ENCODE measurements around the gene PAPLN.

GRCh38 chr14:73323896-73324399 lies 86.6 kb downstream of the PAPLN start:
- TF ChIP-seq CTCF (IDR thresholded peaks at IDR 0.05) (no peak), POLR2A (IDR thresholded peaks at IDR 0.05) (no peak)
